GM12878 (cell line): ENCODE measurements around the gene PCK1. TPM values are rescaled to one million over a fixed set of nuclear protein-coding genes. Genes with fewer than 3 reads are reported as not detected.

Experiments used
- ATAC-seq: fragments of 200-7000 bp; cut with Tn5 transposase; 3 replicates; pipeline ENCODE4 v1.9.1; 2020; ENCODE audit warnings: mild to moderate bottlenecking, moderate library complexity
- BruUV-seq: library from RNA; stranded (reverse); fragments of 400-500 nt; replicated peaks from 2 replicates; lab custom pipeline; 2021; lab: Mats Ljungman, UMichigan
- CTCF ChIA-PET: fragments of 300-600 bp; sonication (Branson Sonifier 250); formaldehyde crosslinking; extraction: SDS; loops from one replicate; lab custom pipeline; 2021; ENCODE audit warnings: inconsistent platforms; lab: Yijun Ruan, JAX
- POLR2A ChIA-PET: fragments of 350-600 bp; formaldehyde crosslinking; extraction: SDS; loops from one replicate; lab custom pipeline; 2021; ENCODE audit warnings: inconsistent platforms; lab: Charles Lee
- RAD21 ChIA-PET: fragments of 300-600 bp; sonication (Branson Sonifier 250); formaldehyde crosslinking; loops from one replicate; lab custom pipeline; 2023; ENCODE audit warnings: antibody characterized with exemption; ENCODE audit not compliant: unreplicated experiment; lab: Charles Lee
- SMC1A ChIA-PET: fragments of 300-600 bp; sonication (Branson Sonifier 250); formaldehyde crosslinking; loops from one replicate; lab custom pipeline; 2023; ENCODE audit not compliant: unreplicated experiment, uncharacterized antibody; lab: Charles Lee
- DNase-seq: peaks from one replicate; pipeline ENCODE4 v3.0.0-alpha.2; 2011; ENCODE audit warnings: low read depth, low spot score
- FAIRE-seq: peaks from 3 replicates; lab custom pipeline; 2011; peaks lifted over from hg19 to GRCh38; lab: Jason Lieb, UNC
- H2AFZ ChIP-seq: 2 replicates; pipeline ENCODE4 v1.6.0; 2011; ENCODE audit warnings: low read depth, low read length, control low read depth; ENCODE audit not compliant: control insufficient read depth
- H3K27ac ChIP-seq: 2 replicates; pipeline ENCODE4 v1.5.1; 2011; ENCODE audit warnings: control low read depth; ENCODE audit not compliant: control insufficient read depth, insufficient read depth
- H3K27me3 ChIP-seq, 2 experiments: replicated peaks in 1 of 2; 2 replicates each; pipeline versions ENCODE4 v1.6.0 to v1.6.1; 2011; ENCODE audit warnings: low read length in 1 of 2; ENCODE audit not compliant: control insufficient read depth in 2 of 2, insufficient read depth in 2 of 2
- H3K36me3 ChIP-seq, 2 experiments: 2 replicates each; pipeline ENCODE4 v1.5.1; 2011; ENCODE audit warnings: low read length in 1 of 2; ENCODE audit not compliant: control insufficient read depth in 2 of 2, insufficient read depth in 2 of 2
- H3K4me1 ChIP-seq: 2 replicates; pipeline ENCODE4 v1.6.1; 2011; ENCODE audit warnings: mild to moderate bottlenecking, low read length, moderate library complexity, mixed read lengths; ENCODE audit not compliant: control insufficient read depth, insufficient read depth
- H3K4me2 ChIP-seq: 2 replicates; pipeline ENCODE4 v1.6.0; 2011; ENCODE audit warnings: control low read depth; ENCODE audit not compliant: control insufficient read depth, insufficient read depth
- H3K4me3 ChIP-seq: fragments of 200-600 bp; sonication (generic); 2 replicates; pipeline ENCODE4 v1.5.1; 2016
- H3K79me2 ChIP-seq: 2 replicates; pipeline ENCODE4 v1.6.0; 2011; ENCODE audit warnings: low read length; ENCODE audit not compliant: control insufficient read depth, insufficient read depth
- H3K9ac ChIP-seq: 2 replicates; pipeline ENCODE4 v1.8.0; 2011; ENCODE audit warnings: low read length, control low read depth, mixed read lengths; ENCODE audit not compliant: control insufficient read depth, insufficient read depth
- H3K9me3 ChIP-seq: replicated peaks from 3 replicates; pipeline ENCODE4 v1.5.1; 2011; ENCODE audit warnings: mild to moderate bottlenecking, low read length; ENCODE audit not compliant: control insufficient read depth, insufficient read depth
- H4K20me1 ChIP-seq: 2 replicates; pipeline ENCODE4 v1.6.0; 2011; ENCODE audit not compliant: control insufficient read depth, insufficient read depth
- BCL11A ChIP-seq: IDR thresholded peaks from 2 replicates; pipeline ENCODE4 v1.6.1; 2011; ENCODE audit warnings: low read depth, low read length
- CBFB ChIP-seq: IDR thresholded peaks from 2 replicates; pipeline ENCODE4 v1.6.1; 2016; ENCODE audit warnings: antibody characterized with exemption, low read depth
- CEBPB ChIP-seq, 2 experiments: fragments of 150-350 bp in 1 of 2; IDR thresholded peaks; 2 replicates each; pipeline ENCODE4 v1.6.1; 2012 to 2014; ENCODE audit warnings: low read depth in 2 of 2, low read length in 2 of 2, borderline replicate concordance in 1 of 2, inconsistent platforms in 1 of 2
- CREB1 ChIP-seq: IDR thresholded peaks from 2 replicates; pipeline ENCODE4 v1.6.1; 2012; ENCODE audit warnings: low read depth, mild to moderate bottlenecking, inconsistent platforms
- FOXM1 ChIP-seq: IDR thresholded peaks from 2 replicates; pipeline ENCODE4 v1.6.1; 2012; ENCODE audit warnings: low read depth, mild to moderate bottlenecking, inconsistent platforms, low read length, moderate library complexity
- HDAC2 ChIP-seq: fragments of 200-600 bp; sonication (generic); IDR thresholded peaks from 2 replicates; pipeline ENCODE4 v1.6.1; 2017
- HDAC6 ChIP-seq: fragments of 200-600 bp; sonication (generic); IDR thresholded peaks from one replicate; pipeline ENCODE4 v1.8.0; 2017; ENCODE audit warnings: antibody characterized with exemption; ENCODE audit not compliant: unreplicated experiment
- MTA2 ChIP-seq: fragments of 450-650 bp; IDR thresholded peaks from 2 replicates; pipeline ENCODE4 v1.6.1; 2016; ENCODE audit warnings: low read depth, mild to moderate bottlenecking, moderate library complexity
- RCOR1 ChIP-seq: conservative IDR thresholded peaks from 2 replicates; pipeline ENCODE4 v1.6.1; 2012; ENCODE audit warnings: low read depth, low read length, improper control_type of control experiment
- RUNX3 ChIP-seq: IDR thresholded peaks from 2 replicates; pipeline ENCODE4 v1.6.1; 2012; ENCODE audit warnings: low read length, inconsistent platforms
- SMC3 ChIP-seq: IDR thresholded peaks from 2 replicates; pipeline ENCODE4 v1.6.1; 2011; ENCODE audit warnings: low read length, improper control_type of control experiment, borderline replicate concordance
- TARDBP ChIP-seq: IDR thresholded peaks from 2 replicates; pipeline ENCODE4 v1.6.1; 2016; ENCODE audit warnings: borderline replicate concordance
- ZBTB11 ChIP-seq: fragments of 450-650 bp; formaldehyde crosslinking; IDR thresholded peaks from 2 replicates; pipeline ENCODE4 v1.5.0; 2022; ENCODE audit warnings: mild to moderate bottlenecking, missing genetic modification characterization
- WGBS: methylation state at CpG from one replicate; pipeline ENCODE4 v1.1.6; 2016; ENCODE audit warnings: low lambda C conversion rate; ENCODE audit not compliant: insufficient replicate concordance, insufficient coverage; ENCODE audit errors: missing lambda C conversion rate; 5-methylcytosine and 5-hydroxymethylcytosine counted together
- in situ Hi-C: fragments of 300-500 bp; cut with MboI; formaldehyde crosslinking; loops from 9 replicates; pipeline ENCODE4 v1.14.3; 2018; ENCODE audit warnings: mixed read lengths
- intact Hi-C: fragments of 100-400 bp; cut with micrococcal nuclease; formaldehyde crosslinking; loops from one replicate; pipeline ENCODE4 v1.14.2; 2022; ENCODE audit not compliant: unreplicated experiment
- polyA plus RNA-seq, 11 experiments: library from polyadenylated mRNA; depleted of rRNA in 4 of 11; unstranded in 6 of 11; stranded (reverse) in 5 of 11; fragments of >200 nt; fragmentation: Nextera tagmentation in 4 of 11; fragmentation: Illumina TruSeq in 1 of 11; extraction: Ambion mirVana in 4 of 11; extraction: Trizol in 1 of 11; gene quantifications; 1 replicate in 1 of 11; 2 replicates in 10 of 11; pipeline versions ENCODE4 v1.2.1 to v1.2.3, GENCODE V29; 2011 to 2016; ENCODE audit warnings: inconsistent platforms in 2 of 11, missing spikeins in 2 of 11, low read depth in 1 of 11
- total RNA-seq, 4 experiments: library from RNA; depleted of rRNA in 3 of 4; stranded (reverse); fragments of >200 nt in 3 of 4; fragmentation: Illumina TruSeq in 1 of 4; extraction: Trizol in 1 of 4; gene quantifications; 2 replicates each; pipeline versions ENCODE4 v1.2.1 to v1.2.3, GENCODE V29; 2013 to 2021

PCK1 gene
- total and polyA plus RNA-seq, 10 of the 15 experiments (the other 5 are each of a cell fraction or from before 2014, with no cell fraction given) = 0.02 to 0.33 (median 0.09) TPM; not detected in 5

- ATAC-seq = no peak
- Histone ChIP-seq H3K4me3 (no peak overlapping the region), H3K36me3 (no peaks in the 10 kb centered on the region), H3K27me3 (peaks cover 9 to 11% of the 10 kb centered on the region in 2 experiments; a peak in 3 of 4 replicates), H3K9me3 (no peaks in the 10 kb centered on the region), H3K9ac (no peak overlapping the region), H3K27ac (no peak overlapping the region), H2AFZ (no peak overlapping the region), H4K20me1 (no peaks in the 10 kb centered on the region; the same call in 1 of the 2 replicates), H3K79me2 (no peaks in the 10 kb centered on the region), H3K4me2 (no peak overlapping the region), H3K4me1 (no peaks in the 10 kb centered on the region)
- CTCF ChIA-PET = interaction anchor here (0.5 kb wide), 1 partner anchor 34 kb away, joined by 3 read pairs; no protein-coding TSS in a partner anchor
- FAIRE-seq = no peak
- SMC1A ChIA-PET = no interaction called here
- WGBS = 14% methylated on average over 9 of the region's 9 CpGs
- RAD21 ChIA-PET = no interaction called here
- POLR2A ChIA-PET = no interaction called here
- no peak for DNase-seq
- TF ChIP-seq HDAC2 (no peak), CBFB (no peak), TARDBP (no peak)
- TF ChIP-seq, all 136 proteins: peak for 0
- in situ Hi-C loops = no loop called here
- BruUV-seq = no TSS peak
- intact Hi-C loops = no loop called here
Observed at GRCh38 chr20:57557926-57558613, 2.8 kb upstream of the PCK1 start.

- ChIA-PET CTCF (interaction anchor here (0.5 to 0.6 kb wide), 2 partner anchors 35 to 37 kb away, joined by 3 read pairs; no protein-coding TSS in a partner anchor), POLR2A (no interaction called here), RAD21 (no interaction called here), SMC1A (no interaction called here)
- H3K4me3 ChIP-seq = no peak overlapping the region
- H4K20me1 ChIP-seq = no peaks in the 10 kb centered on the region; the same call in 1 of the 2 replicates
- H3K27ac ChIP-seq = no peak overlapping the region
- DNase-seq (no peak), ATAC-seq (no peak), FAIRE-seq (no peak)
- no peak overlapping the region for H3K9ac ChIP-seq
- H3K9me3 ChIP-seq = no peaks in the 10 kb centered on the region
- no peak overlapping the region for H2AFZ ChIP-seq
- H3K27me3 ChIP-seq = peaks cover 9 to 11% of the 10 kb centered on the region in 2 experiments; a peak in 3 of 4 replicates
- no peaks in the 10 kb centered on the region for H3K79me2 ChIP-seq
- BruUV-seq = no TSS peak
- no peaks in the 10 kb centered on the region for H3K4me1 ChIP-seq
- in situ Hi-C loops (no loop called here), intact Hi-C loops (no loop called here)
- no peaks in the 10 kb centered on the region for H3K36me3 ChIP-seq
- 26% methylated on average over 15 of the region's 15 CpGs for WGBS
- no peak overlapping the region for H3K4me2 ChIP-seq
- TF ChIP-seq HDAC6 (no peak), BCL11A (no peak), RUNX3 (no peak), SMC3 (no peak), CEBPB (IDR thresholded peaks at IDR 0.05; ENCODE audit: borderline replicate concordance in 1 of 2, low read depth in 2 of 2, low read length in 2 of 2) (no peak), ZBTB11 (CRISPR knock-in tag) (no peak), RCOR1 (no peak), FOXM1 (no peak), MTA2 (no peak), CREB1 (no peak), TARDBP (no peak)
Observed at GRCh38 chr20:57558614-57559288, 2.2 kb upstream of the PCK1 start.
